GM10266 (cell line): ENCODE measurements around the gene GLYR1.

Experiments
- DNase-seq: peaks from one replicate; pipeline ENCODE4 v3.0.0; 2012; ENCODE audit errors: extremely low spot score
- TF ChIP-seq, protein P1 (sequence below): IDR thresholded peaks from 2 replicates; pipeline ENCODE4 v1.5.1; 2012; ENCODE audit warnings: mild to moderate bottlenecking, low read depth; ENCODE audit not compliant: control insufficient read depth, insufficient read depth; ENCODE audit errors: missing control alignments

GLYR1 gene

DNA sequence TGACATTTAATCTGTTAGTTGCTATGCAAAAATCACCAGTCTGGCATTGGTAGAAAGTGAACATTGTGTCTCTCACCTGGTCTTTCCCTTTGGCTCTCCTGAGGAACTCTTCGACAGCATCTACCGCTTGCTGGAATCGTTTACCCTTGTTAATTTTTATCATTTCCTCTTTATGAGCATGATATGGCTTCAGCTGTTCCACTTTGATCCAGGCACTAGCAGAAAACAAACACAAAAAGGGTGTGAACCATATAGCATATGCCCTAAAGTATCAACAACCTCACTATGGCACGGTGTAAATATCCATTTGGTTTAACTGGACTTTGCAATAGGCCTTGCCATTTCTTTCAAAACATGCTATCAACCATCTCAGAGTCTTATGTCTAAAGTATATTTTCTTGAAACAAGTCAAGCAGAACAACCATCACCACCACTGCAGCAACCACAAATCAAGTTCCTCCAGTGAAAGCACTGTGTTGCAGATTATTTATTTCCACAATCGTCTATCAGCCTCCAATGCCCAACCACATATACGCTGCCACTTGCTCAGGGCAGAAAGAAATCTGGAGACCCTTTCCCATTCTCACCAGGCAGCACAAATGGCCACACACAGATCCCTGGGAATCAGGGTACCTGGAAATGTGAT is 14.3 kb downstream of the GLYR1 start:
- DNase-seq, result no peak
- TF ChIP-seq, protein P1, sequence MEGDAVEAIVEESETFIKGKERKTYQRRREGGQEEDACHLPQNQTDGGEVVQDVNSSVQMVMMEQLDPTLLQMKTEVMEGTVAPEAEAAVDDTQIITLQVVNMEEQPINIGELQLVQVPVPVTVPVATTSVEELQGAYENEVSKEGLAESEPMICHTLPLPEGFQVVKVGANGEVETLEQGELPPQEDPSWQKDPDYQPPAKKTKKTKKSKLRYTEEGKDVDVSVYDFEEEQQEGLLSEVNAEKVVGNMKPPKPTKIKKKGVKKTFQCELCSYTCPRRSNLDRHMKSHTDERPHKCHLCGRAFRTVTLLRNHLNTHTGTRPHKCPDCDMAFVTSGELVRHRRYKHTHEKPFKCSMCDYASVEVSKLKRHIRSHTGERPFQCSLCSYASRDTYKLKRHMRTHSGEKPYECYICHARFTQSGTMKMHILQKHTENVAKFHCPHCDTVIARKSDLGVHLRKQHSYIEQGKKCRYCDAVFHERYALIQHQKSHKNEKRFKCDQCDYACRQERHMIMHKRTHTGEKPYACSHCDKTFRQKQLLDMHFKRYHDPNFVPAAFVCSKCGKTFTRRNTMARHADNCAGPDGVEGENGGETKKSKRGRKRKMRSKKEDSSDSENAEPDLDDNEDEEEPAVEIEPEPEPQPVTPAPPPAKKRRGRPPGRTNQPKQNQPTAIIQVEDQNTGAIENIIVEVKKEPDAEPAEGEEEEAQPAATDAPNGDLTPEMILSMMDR, result no peak

- TF ChIP-seq, protein P1, result no peak
- DNase-seq, result no peak
These were observed 15.5 kb downstream of the GLYR1 start for GRCh38 chr16:4831616-4832015.

GRCh38 chr16:4830408-4830807 is 16.7 kb downstream of the GLYR1 start:
- TF ChIP-seq, protein P1, result no peak
- DNase-seq, result no peak

DNA sequence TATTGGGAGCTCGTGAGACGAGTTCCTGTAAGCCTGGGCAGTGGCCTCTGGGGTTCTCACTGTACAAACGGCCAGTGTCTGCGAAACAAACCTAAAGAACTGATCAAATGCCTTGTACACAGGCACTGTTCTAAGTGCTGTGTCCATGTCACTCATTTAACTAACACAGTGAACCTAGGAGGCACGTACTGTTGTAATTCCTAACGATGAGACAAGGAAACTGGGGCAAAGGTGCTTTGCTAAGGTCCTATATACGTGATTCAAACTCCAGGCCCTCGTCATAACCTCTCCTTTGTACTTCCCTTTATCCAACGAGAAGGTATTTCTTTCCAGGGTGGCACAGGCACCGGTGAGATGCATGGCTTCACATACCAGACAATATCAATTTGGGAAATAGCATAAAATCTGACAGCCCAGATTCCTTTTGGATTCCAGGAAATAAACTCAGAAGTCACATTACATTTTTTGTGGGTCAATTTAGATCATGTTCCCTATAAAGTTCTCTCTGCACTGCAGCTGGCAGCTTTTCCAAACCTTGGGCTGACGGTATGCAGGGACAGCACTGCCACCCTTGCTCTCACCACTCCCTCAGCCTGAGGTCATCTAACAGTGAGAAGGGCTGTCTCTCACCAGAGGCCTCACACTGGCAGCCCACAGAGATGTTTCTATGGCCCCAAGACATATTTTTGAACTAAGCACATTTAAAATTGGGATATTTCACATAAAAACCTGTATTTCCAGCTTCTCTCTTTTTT is 18.3 kb downstream of the GLYR1 start:
- TF ChIP-seq, protein P1, result no peak
- no peak for DNase-seq

GRCh38 chr16:4826980-4827379 is 20.1 kb downstream of the GLYR1 start:
- TF ChIP-seq, protein P1, result no peak
- no peak for DNase-seq

- no peak for DNase-seq
- TF ChIP-seq, protein P1, result no peak
These were observed 20.6 kb downstream of the GLYR1 start for GRCh38 chr16:4826526-4826925.

DNA sequence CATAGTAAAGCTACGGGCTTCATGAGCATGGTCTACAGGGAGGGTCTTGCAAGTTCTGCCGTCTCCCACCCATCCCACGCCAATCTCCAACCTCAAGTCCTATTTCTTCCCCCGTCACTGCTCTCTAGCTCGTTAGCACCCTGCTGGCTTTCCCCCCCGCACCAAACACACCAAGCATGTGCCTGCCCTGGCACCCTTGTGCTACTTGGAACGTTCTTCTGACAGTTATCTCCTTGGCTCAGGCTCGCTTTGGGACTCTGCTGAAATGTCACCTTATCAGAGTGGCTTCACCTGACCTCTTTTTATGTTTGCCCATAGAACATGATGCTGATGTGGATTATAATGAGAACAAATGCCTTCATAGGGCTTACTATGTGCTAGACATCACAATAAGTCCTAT is 21.9 kb downstream of the GLYR1 start:
- DNase-seq, result no peak
- TF ChIP-seq, protein P1, result no peak
